K562 (cell line): ENCODE results near the gene SCFD2. TPM values are rescaled to one million over a fixed set of nuclear protein-coding genes. Genes with fewer than 3 reads are reported as not detected.
A peak's percentile ranks its signal among the peaks of the same experiment; 100 is the strongest.

Source experiments
- ARID4B ChIP-seq: sonication (generic); formaldehyde crosslinking; IDR thresholded peaks from 2 replicates; pipeline ENCODE4 v1.8.0; 2022; ENCODE audit warnings: mild to moderate bottlenecking, missing genetic modification reagents
- ASH1L ChIP-seq: fragments of 450-650 bp; IDR thresholded peaks from 2 replicates; pipeline ENCODE4 v1.6.1; 2018; ENCODE audit warnings: borderline replicate concordance, mild to moderate bottlenecking, low read depth; ENCODE audit not compliant: partially characterized antibody
- CC2D1A ChIP-seq: fragments of 450-650 bp; IDR thresholded peaks from 2 replicates; pipeline ENCODE4 v1.6.1; 2017; ENCODE audit warnings: mild to moderate bottlenecking
- CTBP1 ChIP-seq: fragments of 450-650 bp; IDR thresholded peaks from 2 replicates; pipeline ENCODE4 v1.6.1; 2016; ENCODE audit warnings: borderline replicate concordance
- ELF2 ChIP-seq: fragments of 250-450 bp; sonication (Bioruptor Pico); IDR thresholded peaks from 2 replicates; pipeline ENCODE4 v1.5.0; 2021; ENCODE audit warnings: mild to moderate bottlenecking
- MGA ChIP-seq: fragments of 450-650 bp; IDR thresholded peaks from 2 replicates; pipeline ENCODE4 v1.6.1; 2016; ENCODE audit warnings: mild to moderate bottlenecking, moderate library complexity
- PHB ChIP-seq: fragments of 250-450 bp; sonication (Bioruptor Pico); IDR thresholded peaks from 2 replicates; pipeline ENCODE4 v1.5.0; 2021
- POLR2G ChIP-seq: fragments of 200-400 bp; formaldehyde crosslinking; IDR thresholded peaks from 2 replicates; pipeline ENCODE4 v1.6.1; 2017; ENCODE audit warnings: low read depth, mild to moderate bottlenecking, antibody characterized with exemption, low read length, moderate library complexity
- TAF1 ChIP-seq: IDR thresholded peaks from 2 replicates; pipeline ENCODE4 v1.6.1; 2011; ENCODE audit warnings: mild to moderate bottlenecking, low read length, moderate library complexity; ENCODE audit not compliant: insufficient read depth, control insufficient read depth, severe bottlenecking; ENCODE audit errors: extremely low read depth
- ZBTB7A ChIP-seq: IDR thresholded peaks from 2 replicates; pipeline ENCODE4 v1.6.1; 2011; ENCODE audit warnings: low read depth, mild to moderate bottlenecking, low read length, moderate library complexity, borderline replicate concordance; ENCODE audit not compliant: control insufficient read depth
- ZFP30 ChIP-seq: fragments of 250-450 bp; sonication (Bioruptor Pico); IDR thresholded peaks from 2 replicates; pipeline ENCODE4 v1.8.0; 2022; ENCODE audit warnings: moderate library complexity, mild to moderate bottlenecking, inconsistent platforms, borderline replicate concordance
- ZNF717 ChIP-seq: fragments of 250-450 bp; sonication (Bioruptor Pico); IDR thresholded peaks from 2 replicates; pipeline ENCODE4 v1.5.0; 2021
- polyA plus RNA-seq, 8 experiments: library from polyadenylated mRNA; depleted of rRNA in 4 of 8; stranded (reverse) in 5 of 8; unstranded in 3 of 8; fragments of >200 nt; fragmentation: Nextera tagmentation in 2 of 8; fragmentation: Illumina TruSeq in 1 of 8; extraction: Ambion mirVana in 2 of 8; extraction: Trizol in 1 of 8; gene quantifications; 2 replicates each; pipeline versions ENCODE4 v1.2.1 to v1.2.3, GENCODE V29; 2011 to 2014; ENCODE audit warnings: inconsistent platforms in 1 of 8, missing spikeins in 1 of 8
- total RNA-seq, 7 experiments: library from RNA; depleted of rRNA in 6 of 7; stranded (reverse); fragments of >200 nt in 6 of 7; fragmentation: Illumina TruSeq in 2 of 7; extraction: Trizol in 2 of 7; gene quantifications; 2 replicates each; pipeline versions ENCODE4 v1.2.1 to v1.2.3, GENCODE V29; 2011 to 2021; ENCODE audit warnings: low replicate concordance in 1 of 7

The SCFD2 gene
- total and polyA plus RNA-seq, 9 of the 15 experiments (the other 6 are each of a cell fraction or from before 2014, with no cell fraction given): 5.7 to 30.3 (median 22.8) TPM

GRCh38 chr4:52861879-52862616 lies 503.8 kb downstream of the SCFD2 start, which contains the start of gene RASL11B (continued):
- TF ChIP-seq MGA (peak; percentile 98), PHB (CRISPR knock-in tag) (no peak), ZBTB7A (peak; percentile 49; the same call in 1 of the 2 replicates), ELF2 (no peak), ASH1L (no peak), ZFP30 (CRISPR knock-in tag) (no peak), ARID4B (CRISPR knock-in tag) (peak; percentile 64; the same call in 1 of the 2 replicates), CTBP1 (peak; percentile 86), CC2D1A (no peak), ZNF717 (CRISPR knock-in tag) (no peak), POLR2G (peak; percentile 89), TAF1 (peak; percentile 67)
